ENCODE results near the gene MPV17L2.

MPV17L2 gene

DNA sequence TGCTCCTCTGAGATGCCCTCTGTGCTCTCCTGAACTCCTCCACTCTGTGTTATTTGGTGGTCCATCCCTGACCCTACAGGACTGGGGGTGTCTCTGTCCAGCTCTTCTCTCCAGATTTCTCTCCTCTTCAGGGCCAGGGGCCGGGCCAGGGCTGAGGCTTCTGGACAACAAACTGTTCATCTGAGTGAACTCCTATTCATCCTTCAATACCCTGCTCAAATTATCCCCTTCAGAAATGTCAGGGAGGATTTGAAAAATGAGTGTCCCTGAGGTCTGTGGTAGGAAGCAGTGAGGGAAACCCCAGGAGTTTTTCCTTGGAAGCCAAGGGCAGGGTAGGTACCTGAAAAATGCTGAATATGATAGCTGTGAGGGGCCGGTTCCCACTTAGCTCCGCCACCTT is 25.6 kb downstream of the MPV17L2 start:
- DNase-seq (ENCODE audit: low spot score): no peak

GRCh38 chr19:18219911-18220631 is 27.1 kb downstream of the MPV17L2 start:
- DNase-seq (ENCODE audit: low spot score): no peak

GRCh38 chr19:18220632-18221275 is 27.7 kb downstream of the MPV17L2 start:
- DNase-seq (ENCODE audit: low spot score): no peak

DNA sequence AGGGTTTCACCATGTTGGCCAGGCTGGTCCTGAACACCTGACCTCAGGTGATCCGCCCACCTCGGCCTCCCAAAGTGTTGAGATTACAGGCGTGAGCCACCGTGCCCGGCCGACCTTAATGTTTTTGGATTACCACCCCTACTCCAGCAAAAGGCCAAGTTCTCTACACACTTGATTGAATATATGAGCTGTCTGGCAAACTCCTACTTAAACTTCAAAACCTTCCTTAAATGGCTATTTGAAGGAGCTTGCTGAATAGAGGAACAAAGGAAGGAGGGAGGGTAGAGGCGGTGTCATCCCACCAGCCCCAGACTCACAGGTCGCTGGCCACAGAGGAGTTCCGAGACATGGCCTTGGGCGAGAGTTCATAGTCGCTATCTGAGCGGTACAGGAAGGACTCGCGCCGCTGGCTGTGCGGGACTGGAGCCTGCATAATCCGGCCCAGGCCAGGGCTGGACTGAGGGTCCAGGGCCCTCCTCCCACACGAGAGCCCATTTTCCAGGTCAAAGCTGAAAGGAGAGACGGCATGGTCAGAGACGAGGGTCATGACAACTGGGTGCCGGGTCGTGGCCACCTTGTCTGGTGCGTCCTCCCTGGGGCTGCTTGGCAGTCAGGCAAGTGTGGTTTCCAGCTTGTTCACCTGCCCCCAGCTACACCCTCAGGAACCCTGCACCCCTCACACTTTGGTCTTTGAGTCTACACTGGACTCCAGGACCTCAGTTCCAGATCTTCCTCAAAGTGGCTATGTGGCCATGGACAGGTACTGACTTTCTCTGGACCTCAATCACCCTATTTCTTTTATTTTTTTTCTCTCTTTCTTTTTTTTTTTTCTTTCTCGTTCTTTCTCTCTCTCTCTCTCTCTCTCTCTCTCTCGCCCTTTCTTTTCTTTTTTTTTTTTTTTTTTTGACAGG is 29.1 kb downstream of the MPV17L2 start:
- DNase-seq (ENCODE audit: low spot score): no peak

DNA sequence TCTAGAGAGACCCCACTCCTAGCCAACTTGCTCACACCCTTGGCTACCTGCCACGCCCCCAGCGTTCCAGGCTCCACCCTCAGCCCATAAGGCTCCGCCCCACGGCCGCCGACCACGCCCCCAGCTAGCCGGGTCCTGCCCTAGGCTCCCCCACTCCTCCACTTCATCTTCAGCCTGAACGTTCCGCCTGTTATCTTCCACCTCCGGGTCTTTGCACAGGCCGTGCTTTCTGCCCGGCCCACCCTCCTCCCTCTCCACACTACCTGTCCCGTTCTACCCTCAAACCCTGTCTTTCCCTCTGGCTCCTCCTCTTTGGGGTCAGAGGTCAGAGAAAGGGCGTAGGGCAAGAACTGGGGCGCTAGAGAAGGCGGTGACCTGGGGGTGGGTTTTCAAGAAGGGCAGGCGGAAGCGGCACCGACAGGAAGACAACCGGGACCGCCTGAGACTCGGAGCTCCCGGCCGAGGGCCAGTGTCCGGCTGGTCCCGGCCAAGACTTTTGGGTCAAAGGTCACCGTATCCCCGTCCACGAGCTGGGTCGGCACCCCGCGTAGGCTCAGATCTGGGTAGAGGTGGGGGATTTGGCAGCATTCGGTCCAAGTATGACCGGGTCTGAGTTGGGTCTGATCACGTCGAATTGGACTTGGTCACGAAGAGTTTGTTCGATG is 31.0 kb downstream of the MPV17L2 start:
- DNase-seq (ENCODE audit: low spot score): no peak

GRCh38 chr19:18224525-18225354 is 31.7 kb downstream of the MPV17L2 start:
- peak; percentile 98 for DNase-seq (ENCODE audit: low spot score)

DNA sequence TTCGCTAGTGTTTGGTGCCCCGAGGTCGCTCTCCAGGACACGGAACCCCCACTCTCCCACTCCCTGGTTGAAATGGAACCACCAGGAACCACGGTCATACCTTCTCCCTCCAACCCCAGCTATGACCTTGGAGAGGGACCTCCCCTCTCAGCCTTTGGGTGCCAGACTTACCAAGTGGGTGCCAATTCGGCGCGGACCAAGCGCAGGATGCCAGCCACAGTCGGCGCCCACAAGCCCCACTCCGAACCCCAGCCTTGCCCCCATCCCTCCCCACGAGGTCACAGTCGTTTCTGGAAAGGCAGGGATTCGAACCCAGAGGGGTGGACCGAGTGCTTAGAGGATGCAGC is 32.3 kb downstream of the MPV17L2 start:
- DNase-seq (ENCODE audit: low spot score): no peak

GRCh38 chr19:18225702-18226468 is 32.9 kb downstream of the MPV17L2 start, which contains the start of gene PDE4C:
Gene PDE4C (minus strand): TSS chr19:18226438. CDS start chr19:18226415, 23 bp downstream.
- no peak for DNase-seq (ENCODE audit: low spot score)

DNA sequence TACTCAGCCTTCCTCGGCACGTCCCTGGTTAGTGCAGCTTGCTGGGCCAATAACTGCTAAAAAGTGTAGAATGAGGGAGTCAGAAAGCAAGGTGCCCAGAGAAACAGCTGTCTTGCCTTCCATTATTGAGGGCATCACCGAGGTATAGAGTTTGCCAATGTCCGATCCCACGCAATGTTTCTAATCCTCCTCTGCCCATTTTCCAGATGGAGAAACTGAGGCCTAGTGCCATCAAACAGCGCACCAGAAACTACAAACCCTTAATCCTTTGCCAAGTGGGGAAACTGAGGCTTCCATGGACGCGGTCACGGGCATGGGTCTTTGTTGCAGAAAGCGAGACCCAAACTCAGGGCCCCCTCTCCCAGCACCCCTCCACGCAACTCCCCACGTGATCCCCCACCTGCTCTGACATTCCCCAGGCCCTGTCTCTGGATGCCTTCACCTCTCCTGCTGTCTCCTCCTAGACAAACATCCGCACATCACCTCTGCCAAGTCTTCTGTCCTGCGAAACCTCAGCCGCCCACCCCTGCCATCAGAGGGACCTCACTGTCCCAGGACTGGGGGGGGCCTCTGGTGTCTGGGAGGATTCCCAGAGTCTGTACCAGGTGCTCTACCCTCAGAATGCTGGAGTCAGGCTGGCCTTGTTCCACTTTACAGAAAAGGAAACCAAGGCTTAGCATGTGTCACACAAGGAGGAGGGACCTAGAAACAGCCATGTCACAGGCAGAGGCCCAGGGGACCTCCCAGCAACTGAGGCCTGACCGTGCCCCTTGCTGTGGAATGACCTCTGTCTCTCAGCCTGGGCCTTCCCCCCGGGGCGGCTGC is 34.1 kb downstream of the MPV17L2 start:
- no peak for DNase-seq (ENCODE audit: low spot score)

GRCh38 chr19:18227781-18228271 is 34.8 kb downstream of the MPV17L2 start:
- no peak for DNase-seq (ENCODE audit: low spot score)

DNA sequence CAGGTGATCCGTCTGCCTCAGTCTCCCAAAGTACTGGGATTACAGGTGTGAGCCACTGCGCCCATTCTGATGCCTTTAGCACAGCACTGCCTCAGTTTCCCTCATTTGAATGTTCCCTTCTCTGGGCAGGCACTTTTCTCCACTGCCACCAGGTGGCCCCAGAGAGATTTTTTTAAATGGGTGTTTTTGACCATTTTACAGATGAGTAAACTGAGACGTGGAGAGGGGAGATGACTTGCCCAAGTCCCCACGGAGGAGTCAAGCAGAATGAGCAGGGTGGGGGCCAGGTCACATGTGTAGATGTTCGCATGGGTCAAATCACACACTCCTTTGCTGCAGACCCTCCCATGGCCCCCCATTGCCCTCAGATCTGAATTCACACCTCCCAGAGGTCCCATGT is 36.5 kb downstream of the MPV17L2 start:
- no peak for DNase-seq (ENCODE audit: low spot score)

- no peak for DNase-seq (ENCODE audit: low spot score)
Measured at GRCh38 chr19:18229915-18230314, 36.9 kb downstream of the MPV17L2 start.

GRCh38 chr19:18230941-18231734 is 38.1 kb downstream of the MPV17L2 start:
- no peak for DNase-seq (ENCODE audit: low spot score)

- DNase-seq (ENCODE audit: low spot score): no peak
Measured at GRCh38 chr19:18231775-18232174, 38.8 kb downstream of the MPV17L2 start.

DNA sequence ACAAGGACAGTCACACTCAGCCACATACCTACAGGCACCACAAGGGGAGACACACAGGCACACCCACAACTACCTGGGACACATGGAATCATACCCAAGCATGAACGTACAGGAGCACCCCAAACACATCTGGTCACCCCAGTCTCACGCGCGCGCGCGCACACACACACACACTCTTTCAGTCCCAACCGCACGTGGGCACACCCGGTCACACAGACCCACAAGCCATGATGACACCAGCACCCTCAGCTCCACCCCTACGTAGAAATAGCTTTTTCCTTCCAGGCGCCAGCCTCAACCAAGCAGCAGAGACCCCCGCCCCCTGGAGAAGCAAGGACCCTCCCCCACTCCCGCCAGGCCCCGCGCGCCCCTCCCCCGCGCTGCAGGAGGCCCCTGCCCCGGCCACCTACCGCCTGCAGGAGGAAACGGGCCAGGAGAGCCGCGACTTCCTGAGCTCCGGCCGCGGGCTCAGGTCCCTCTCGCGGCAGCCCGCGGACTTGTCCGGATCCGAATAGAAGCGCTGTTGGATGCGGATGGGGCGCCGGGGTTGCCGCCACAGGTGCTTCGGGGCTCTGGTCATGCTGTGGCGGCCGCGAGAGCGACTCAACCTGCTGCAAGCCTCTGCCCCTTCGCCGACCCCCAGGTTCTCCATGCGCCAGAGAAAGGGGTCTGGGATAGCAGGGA is 39.7 kb downstream of the MPV17L2 start:
- DNase-seq (ENCODE audit: low spot score): no peak

GRCh38 chr19:18233224-18233825 is 40.3 kb downstream of the MPV17L2 start:
- peak; percentile 37 for DNase-seq (ENCODE audit: low spot score)

DNA sequence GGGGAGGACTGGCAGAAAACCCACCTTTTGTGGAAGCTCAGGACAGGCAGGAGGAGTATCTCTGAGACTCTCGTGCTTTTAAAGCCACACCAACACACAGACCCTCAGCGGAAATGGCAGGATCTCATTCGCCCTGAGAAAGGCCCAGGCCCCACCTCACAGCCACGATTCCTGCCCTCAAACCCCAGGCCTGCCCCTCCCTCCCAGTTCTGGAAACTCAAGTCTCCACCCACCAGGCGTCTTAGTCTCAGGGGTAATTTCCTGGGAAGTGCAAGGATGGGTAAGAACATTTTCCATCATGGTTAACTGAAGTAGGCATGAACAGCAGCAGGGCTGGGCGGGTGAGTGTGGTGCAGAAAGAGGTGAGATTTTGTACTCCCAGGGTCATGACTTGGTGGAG is 41.2 kb downstream of the MPV17L2 start:
- DNase-seq (ENCODE audit: low spot score): no peak

GRCh38 chr19:18239303-18239702 is 46.3 kb downstream of the MPV17L2 start:
- DNase-seq (ENCODE audit: low spot score): no peak

All from kidney tubule cell (primary cell).